ENCODE results near the gene RAD51AP1. TPM values are rescaled to one million over a fixed set of nuclear protein-coding genes. Genes with fewer than 3 reads are reported as not detected.

RAD51AP1 gene
- total and polyA plus RNA-seq, 2 donors (not counting 3 experiments of a cell fraction or from before 2014, with no cell fraction given): 9.0 to 23.1 TPM

DNA sequence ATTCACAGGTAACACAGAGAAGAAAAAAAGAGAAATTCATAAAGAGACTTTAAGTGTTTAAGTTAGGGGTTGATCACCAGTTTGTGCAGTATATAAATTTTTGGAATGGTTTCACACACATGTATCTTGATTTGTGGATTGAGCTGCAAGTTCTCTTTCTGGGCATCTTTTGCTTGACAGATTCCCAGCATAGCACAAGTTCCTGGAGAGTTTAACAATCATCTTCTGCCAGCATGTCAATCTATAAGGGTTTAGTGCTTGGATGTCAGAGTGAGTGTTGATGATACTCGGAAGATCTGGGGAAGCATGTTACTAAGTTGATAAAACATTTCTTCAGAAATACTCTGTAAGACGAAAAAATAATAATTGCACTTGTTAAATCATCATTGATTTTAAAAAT, 49.1 kb upstream of the RAD51AP1 start:
- Histone ChIP-seq H3K4me1 (ENCODE audit: control insufficient read depth, extremely low read depth, insufficient read depth, low read length) (no peaks in the 10 kb centered on the region), H3K36me3 (ENCODE audit: control insufficient read depth in 2 of 2, extremely low read depth in 1 of 2, insufficient read depth in 2 of 2, low read length in 2 of 2) (peaks cover 2 to 5% of the 10 kb centered on the region in 2 experiments), H3K9ac (replicated peaks; ENCODE audit: extremely low read depth, insufficient read depth, low read length) (no peak overlapping the region), H2AFZ (ENCODE audit: low read depth, low read length) (no peak overlapping the region), H3K79me2 (ENCODE audit: control insufficient read depth, insufficient read depth, low read length) (no peaks in the 10 kb centered on the region), H3K9me3 (replicated peaks; ENCODE audit: control insufficient read depth, insufficient read depth, low read length) (no peaks in the 10 kb centered on the region), H3K27ac (ENCODE audit: insufficient read depth, low read depth, low read length) (no peak overlapping the region), H3K9me1 (replicated peaks; ENCODE audit: control insufficient read depth, extremely low read depth, insufficient read depth, low read length) (no peaks in the 10 kb centered on the region), H3K4me2 (ENCODE audit: insufficient read depth, low read length) (no peak overlapping the region), H3K4me3 (replicated peaks in 1 of 3; ENCODE audit: insufficient read depth in 1 of 3, low read depth in 1 of 3, low read length in 3 of 3) (no peak overlapping the region), H3K27me3 (ENCODE audit: control insufficient read depth in 2 of 2, insufficient read depth in 2 of 2, low read length in 2 of 2) (no peaks in the 10 kb centered on the region), H4K20me1 (replicated peaks; ENCODE audit: control insufficient read depth, extremely low read depth, insufficient read depth, low read length) (no peaks in the 10 kb centered on the region)
- ChIA-PET CTCF (no interaction called here), POLR2A (no interaction called here)
- dilution Hi-C loops (cut with MboI; ENCODE audit: extremely low pct_ligation_motif_present, low sequenced_read_pairs) (no loop called here), intact Hi-C loops (cut with micrococcal nuclease) (no loop called here)
- TF ChIP-seq POLR2AphosphoS5 (IDR thresholded peaks at IDR 0.05; ENCODE audit: insufficient read depth, low read depth, low read length) (no peak), JUN (IDR thresholded peaks at IDR 0.05; ENCODE audit: borderline replicate concordance, insufficient read depth, insufficient read length, low read depth) (no peak), EZH2 (IDR thresholded peaks at IDR 0.05; ENCODE audit: borderline replicate concordance, low read depth, low read length, severe bottlenecking) (no peak), MYC (IDR thresholded peaks at IDR 0.05; ENCODE audit: low read depth, low read length) (no peak), GATA2 (IDR thresholded peaks at IDR 0.05; ENCODE audit: insufficient read depth, insufficient read length, low read depth, low read length) (no peak), POLR2A (IDR thresholded peaks at IDR 0.05; ENCODE audit: low read depth, low read length) (no peak), FOS (IDR thresholded peaks at IDR 0.05; ENCODE audit: borderline replicate concordance, insufficient read depth, low read length) (no peak), MAX (IDR thresholded peaks at IDR 0.05; ENCODE audit: insufficient read depth, insufficient read length) (no peak)
- TF ChIP-seq, protein P1, sequence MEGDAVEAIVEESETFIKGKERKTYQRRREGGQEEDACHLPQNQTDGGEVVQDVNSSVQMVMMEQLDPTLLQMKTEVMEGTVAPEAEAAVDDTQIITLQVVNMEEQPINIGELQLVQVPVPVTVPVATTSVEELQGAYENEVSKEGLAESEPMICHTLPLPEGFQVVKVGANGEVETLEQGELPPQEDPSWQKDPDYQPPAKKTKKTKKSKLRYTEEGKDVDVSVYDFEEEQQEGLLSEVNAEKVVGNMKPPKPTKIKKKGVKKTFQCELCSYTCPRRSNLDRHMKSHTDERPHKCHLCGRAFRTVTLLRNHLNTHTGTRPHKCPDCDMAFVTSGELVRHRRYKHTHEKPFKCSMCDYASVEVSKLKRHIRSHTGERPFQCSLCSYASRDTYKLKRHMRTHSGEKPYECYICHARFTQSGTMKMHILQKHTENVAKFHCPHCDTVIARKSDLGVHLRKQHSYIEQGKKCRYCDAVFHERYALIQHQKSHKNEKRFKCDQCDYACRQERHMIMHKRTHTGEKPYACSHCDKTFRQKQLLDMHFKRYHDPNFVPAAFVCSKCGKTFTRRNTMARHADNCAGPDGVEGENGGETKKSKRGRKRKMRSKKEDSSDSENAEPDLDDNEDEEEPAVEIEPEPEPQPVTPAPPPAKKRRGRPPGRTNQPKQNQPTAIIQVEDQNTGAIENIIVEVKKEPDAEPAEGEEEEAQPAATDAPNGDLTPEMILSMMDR (IDR thresholded peaks at IDR 0.05; ENCODE audit: extremely low read depth in 1 of 2, insufficient read depth in 1 of 2, low read depth in 1 of 2, low read length in 2 of 2): no peak
- BruUV-seq (replicated peaks): no TSS peak
- FAIRE-seq (no peak), DNase-seq (ENCODE audit: low read depth, low spot score) (no peak)

Measured in endothelial cell of umbilical vein (primary cell).